ENCODE measurements around the gene ZSCAN25.
A peak's percentile ranks its signal among the peaks of the same experiment; 100 is the strongest.
"Not testable (repeated sequence)": the region's sequence is repeated elsewhere in the genome, so short reads cannot be mapped to it uniquely, and the experiment has no call there.

The ZSCAN25 gene

GRCh38 chr7:99618726-99619125 lies 2.0 kb downstream of the ZSCAN25 start:
- DNase-seq, result no peak

- no peak for DNase-seq
Measured at GRCh38 chr7:99619571-99620130, 2.9 kb downstream of the ZSCAN25 start.

GRCh38 chr7:99621271-99621670 lies 4.5 kb downstream of the ZSCAN25 start:
- no peak for DNase-seq

- DNase-seq, result no peak
Measured at GRCh38 chr7:99622596-99622995, 5.8 kb downstream of the ZSCAN25 start.

DNA sequence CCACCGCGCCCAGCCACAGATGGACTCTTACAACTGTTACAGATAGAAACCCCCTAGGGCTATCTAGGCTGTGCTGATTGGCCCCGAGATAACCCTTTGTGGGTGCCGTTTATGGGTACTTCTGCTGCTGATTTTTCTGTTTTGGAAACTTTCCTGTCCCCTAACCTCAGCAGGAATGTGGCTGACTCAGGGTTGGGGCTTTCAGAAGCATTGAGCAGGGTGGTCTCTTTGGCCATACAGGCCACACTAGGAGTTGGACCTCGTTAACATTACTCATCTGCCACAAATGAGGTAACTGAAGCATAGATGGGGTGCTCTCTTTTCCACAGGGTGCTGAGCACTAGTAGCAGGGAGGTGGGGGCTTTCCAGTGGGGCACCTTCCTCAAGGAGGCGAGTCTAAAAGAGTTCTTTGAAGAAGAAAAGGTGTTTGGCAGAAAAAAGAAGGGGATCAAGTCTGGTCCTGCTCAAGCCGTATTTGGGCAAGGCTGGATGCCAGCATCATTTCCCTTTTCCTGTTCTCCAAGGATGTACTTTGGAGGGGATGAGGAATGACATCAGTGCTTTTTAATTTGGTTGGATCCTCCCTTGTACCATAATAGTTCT lies 6.4 kb downstream of the ZSCAN25 start:
- no peak for DNase-seq

GRCh38 chr7:99623702-99624447 lies 7.1 kb downstream of the ZSCAN25 start:
- no peak for DNase-seq

DNA sequence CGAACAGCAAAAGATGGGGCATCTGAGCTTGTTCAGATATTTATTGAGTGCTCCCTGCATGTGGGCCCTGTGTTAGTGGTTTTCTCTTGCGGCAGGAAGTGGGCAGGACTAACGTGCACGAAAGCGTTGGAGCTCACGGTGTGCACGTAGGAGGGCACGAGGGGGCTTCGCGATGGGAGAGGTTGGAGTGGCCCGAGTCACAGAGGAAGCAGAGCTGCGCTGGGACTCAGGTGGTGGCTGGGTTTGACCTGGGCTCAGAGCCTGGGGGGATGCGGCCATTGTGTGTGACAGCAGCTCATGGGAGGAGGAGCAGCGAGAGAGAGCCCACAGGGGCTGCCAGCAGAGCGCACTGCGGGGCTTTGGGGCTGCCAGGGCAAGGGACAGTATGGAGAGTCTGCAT lies 7.7 kb downstream of the ZSCAN25 start:
- DNase-seq, result no peak

- no peak for DNase-seq
Measured at GRCh38 chr7:99625321-99625720, 8.6 kb downstream of the ZSCAN25 start.

DNA sequence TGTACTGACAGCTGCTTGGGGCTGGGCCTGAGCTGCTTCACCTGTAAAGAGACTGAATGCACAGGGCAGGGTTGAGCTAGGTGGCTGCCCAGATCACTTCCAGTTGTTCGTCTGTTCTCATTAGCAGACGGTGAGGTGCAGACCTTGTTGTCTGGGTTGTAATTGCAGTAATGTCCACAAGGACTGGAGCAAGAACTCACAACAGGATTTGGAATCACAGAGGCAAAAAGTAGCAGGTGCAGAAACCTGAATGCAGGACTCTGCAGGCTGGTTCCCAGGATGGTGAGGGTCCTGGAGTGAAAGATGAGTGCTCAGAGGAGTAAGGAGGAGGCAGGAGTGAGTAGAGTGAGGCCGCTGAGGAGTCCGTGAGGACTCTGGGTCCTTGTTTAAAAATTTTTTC lies 9.2 kb downstream of the ZSCAN25 start:
- DNase-seq, result no peak

- DNase-seq, result no peak
Measured at GRCh38 chr7:99626661-99627060, 9.9 kb downstream of the ZSCAN25 start.

DNA sequence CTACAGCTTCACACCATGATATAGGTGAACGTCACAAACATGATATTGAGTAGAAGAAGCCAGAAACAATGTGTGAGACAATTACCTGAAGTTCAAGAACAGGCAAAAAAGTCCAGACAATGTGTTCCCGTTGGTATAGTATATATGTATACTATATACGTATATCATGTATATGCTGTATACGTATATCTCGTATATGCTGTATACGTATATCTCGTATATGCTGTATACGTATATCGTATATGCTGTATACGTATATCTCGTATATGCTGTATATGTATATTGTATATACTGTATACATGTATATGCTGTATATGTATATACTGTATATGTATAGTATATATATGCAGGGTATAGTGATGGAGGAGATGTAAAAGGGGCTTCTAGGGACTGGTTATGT lies 10.8 kb downstream of the ZSCAN25 start:
- DNase-seq, result no peak

DNA sequence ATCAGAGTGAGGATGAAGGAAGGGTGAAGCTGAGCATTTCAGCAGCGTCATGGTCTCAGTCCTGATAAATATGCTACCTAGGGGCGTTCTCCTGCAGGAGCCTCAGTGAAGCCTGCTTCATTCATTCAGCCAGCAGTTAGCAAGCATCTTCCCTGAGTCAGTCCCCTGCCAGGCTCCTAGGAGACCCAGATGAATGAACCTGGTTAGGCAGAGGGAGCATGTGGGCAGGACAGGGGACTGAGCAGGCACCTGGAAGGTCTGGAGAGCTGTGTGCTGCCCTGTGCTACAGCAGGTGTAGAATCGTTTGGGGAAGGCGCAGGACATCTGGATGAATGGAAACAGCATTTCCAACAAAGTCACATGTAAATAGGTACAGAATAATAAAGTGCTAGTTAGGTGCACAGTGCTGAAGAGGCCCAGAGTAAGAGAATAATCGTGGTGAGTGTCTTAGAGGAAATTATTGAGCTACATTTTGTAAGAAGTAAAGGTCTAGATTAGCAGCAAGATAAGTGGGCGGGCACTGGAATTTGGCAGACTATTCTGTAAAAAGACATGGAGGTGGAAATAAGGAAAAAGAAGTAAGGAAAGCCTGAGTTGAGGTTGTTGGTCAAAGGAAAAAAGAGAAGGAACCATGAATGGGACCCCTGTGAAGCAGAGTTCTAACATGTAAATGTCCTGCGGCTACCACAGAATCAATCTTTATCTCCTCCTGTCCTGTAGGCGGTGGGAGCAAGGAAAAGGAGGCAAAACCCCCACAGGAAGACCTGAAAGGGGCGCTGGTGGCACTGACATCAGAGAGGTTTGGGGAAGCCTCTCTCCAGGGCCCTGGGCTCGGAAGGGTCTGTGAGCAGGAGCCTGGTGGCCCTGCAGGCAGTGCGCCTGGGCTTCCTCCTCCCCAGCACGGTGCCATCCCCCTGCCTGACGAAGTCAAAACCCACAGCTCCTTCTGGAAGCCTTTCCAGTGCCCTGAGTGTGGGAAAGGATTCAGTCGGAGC lies 12.0 kb downstream of the ZSCAN25 start:
- DNase-seq, result no peak

GRCh38 chr7:99629643-99630042 lies 12.9 kb downstream of the ZSCAN25 start:
- DNase-seq, result no peak

- peak; percentile 82 to 94 for DNase-seq
Measured at GRCh38 chr7:99631295-99632109, 14.8 kb downstream of the ZSCAN25 start.

- not testable (repeated sequence) for DNase-seq
Measured at GRCh38 chr7:99637414-99637813, 20.7 kb downstream of the ZSCAN25 start.

DNA sequence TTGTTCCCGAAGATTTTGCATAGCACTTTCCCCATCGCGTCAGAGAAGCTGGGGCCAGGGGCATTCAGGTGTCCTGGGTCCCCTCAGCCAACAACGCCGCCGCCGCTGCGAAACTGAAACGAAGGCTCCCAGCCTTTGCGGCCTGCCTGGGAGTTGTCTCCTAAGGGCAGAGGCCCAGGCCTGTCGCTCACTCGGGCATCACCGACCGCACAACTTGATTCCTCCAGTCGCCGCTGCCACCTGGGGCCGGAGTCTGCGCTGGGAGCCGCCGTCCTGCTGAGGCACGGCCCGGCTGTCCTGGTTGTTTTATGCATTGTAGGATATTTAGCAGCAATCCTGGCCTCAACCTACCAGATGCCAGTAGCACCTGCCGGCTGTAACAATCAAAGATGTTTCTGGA lies 22.0 kb downstream of the ZSCAN25 start:
- no peak for DNase-seq

DNA sequence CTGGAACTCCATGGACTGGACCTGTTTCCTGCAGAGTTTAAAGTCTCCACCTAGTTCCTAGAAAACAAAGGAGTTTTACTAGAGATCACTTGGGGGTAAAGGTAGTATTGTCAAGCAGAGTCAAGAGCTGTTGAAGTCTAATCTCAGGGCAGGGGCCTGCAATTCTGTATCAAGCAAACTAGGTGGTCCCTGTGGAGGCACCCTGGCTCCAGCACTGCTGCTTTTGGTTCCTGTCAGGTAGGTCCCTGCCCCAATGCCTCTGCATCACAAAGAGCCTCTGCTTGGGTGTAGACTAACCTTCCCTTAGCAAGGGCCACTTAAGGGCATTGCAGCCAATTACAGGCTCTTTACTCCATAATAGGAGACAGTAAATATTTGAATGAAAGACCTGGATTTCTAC lies 22.5 kb downstream of the ZSCAN25 start:
- DNase-seq, result no peak

GRCh38 chr7:99642027-99642426 lies 25.3 kb downstream of the ZSCAN25 start:
- no peak for DNase-seq

DNA sequence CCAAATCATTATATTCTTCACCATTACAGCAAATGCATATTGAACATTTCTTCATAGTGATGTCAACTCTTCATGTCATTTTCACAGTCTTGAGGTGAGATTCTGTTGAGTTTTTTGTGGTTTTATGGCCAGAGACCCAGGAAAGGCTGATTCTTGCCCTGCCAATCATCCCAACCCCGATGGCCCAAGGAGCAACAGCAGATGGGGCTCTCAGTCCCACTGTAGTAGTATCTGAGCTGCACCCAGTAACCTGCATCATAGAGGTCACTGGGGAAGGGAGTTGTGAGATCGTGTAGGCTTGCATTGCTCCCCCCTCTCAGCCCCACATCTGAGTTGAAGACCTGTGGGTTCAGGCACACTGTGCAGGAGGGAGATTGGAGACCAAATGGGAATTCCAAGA lies 26.7 kb downstream of the ZSCAN25 start:
- DNase-seq, result no peak

GRCh38 chr7:99644431-99644830 lies 27.7 kb downstream of the ZSCAN25 start:
- DNase-seq, result no peak

GRCh38 chr7:99645590-99645989 lies 28.8 kb downstream of the ZSCAN25 start:
- DNase-seq, result no peak

- no peak for DNase-seq
Measured at GRCh38 chr7:99648843-99649242, 32.1 kb downstream of the ZSCAN25 start.

Measured in NCI-H2081 (cell line).